SU-DHL-6 (cell line): ENCODE data around the gene TMEM43.
"Not testable (repeated sequence)": the region's sequence is repeated elsewhere in the genome, so short reads cannot be mapped to it uniquely, and the experiment has no call there.

Experiments used
- H2AFZ ChIP-seq: fragments of 200-600 bp; sonication (generic); 2 replicates; pipeline ENCODE4 v1.6.1; 2014; ENCODE audit warnings: low read depth, mild to moderate bottlenecking, moderate library complexity, mixed read lengths, antibody characterized with exemption, low read length; ENCODE audit not compliant: severe bottlenecking
- H3F3A ChIP-seq: fragments of 200-600 bp; shearing (Covaris generic); 2 replicates; pipeline ENCODE4 v1.6.0; 2016; ENCODE audit warnings: antibody characterized with exemption, mild to moderate bottlenecking; ENCODE audit not compliant: insufficient read depth
- H3K27ac ChIP-seq: fragments of 200-600 bp; sonication (generic); 2 replicates; pipeline ENCODE4 v1.5.1; 2016; ENCODE audit warnings: low read depth, mild to moderate bottlenecking, low read length, moderate library complexity, mixed read lengths
- H3K27me3 ChIP-seq: fragments of 200-600 bp; sonication (generic), shearing (Covaris generic); 2 replicates; pipeline ENCODE4 v1.6.0; 2014; ENCODE audit warnings: mild to moderate bottlenecking, low read length
- H3K36me3 ChIP-seq: fragments of 200-600 bp; sonication (generic); 2 replicates; pipeline ENCODE4 v1.6.1; 2014; ENCODE audit warnings: mild to moderate bottlenecking, low read length, mixed read lengths
- H3K4me2 ChIP-seq: fragments of 300-600, 200-600 bp; shearing (Covaris generic), sonication (generic); 2 replicates; pipeline ENCODE4 v1.6.0; 2014; ENCODE audit warnings: low read length, low read depth, mild to moderate bottlenecking; ENCODE audit not compliant: poor library complexity, severe bottlenecking
- H3K4me3 ChIP-seq: fragments of 200-600 bp; sonication (generic); 2 replicates; pipeline ENCODE4 v1.5.1; 2014; ENCODE audit warnings: antibody characterized with exemption, low read length, mild to moderate bottlenecking, mixed read lengths; ENCODE audit not compliant: insufficient read depth, poor library complexity, severe bottlenecking
- H3K79me2 ChIP-seq: fragments of 200-600 bp; sonication (generic); 2 replicates; pipeline ENCODE4 v1.6.1; 2014; ENCODE audit warnings: mild to moderate bottlenecking, low read length, moderate library complexity; ENCODE audit not compliant: insufficient read depth
- H3K9ac ChIP-seq: fragments of 200-600 bp; sonication (generic); 2 replicates; pipeline ENCODE4 v1.7.0; 2014; ENCODE audit warnings: mild to moderate bottlenecking, low read length
- H3K9me2 ChIP-seq: fragments of 200-600 bp; sonication (generic); replicated peaks from 2 replicates; pipeline ENCODE4 v1.6.1; 2014; ENCODE audit warnings: low read length; ENCODE audit not compliant: insufficient read depth
- H3K9me3 ChIP-seq: fragments of 200-600 bp; sonication (generic); 2 replicates; pipeline ENCODE4 v1.6.1; 2014; ENCODE audit warnings: low read length, mixed read lengths; ENCODE audit not compliant: insufficient read depth
- H4K20me1 ChIP-seq: fragments of 200-600 bp; sonication (generic); 2 replicates; pipeline ENCODE4 v1.6.1; 2014; ENCODE audit warnings: low read depth, mild to moderate bottlenecking, antibody characterized with exemption, low read length, moderate library complexity, mixed read lengths
- EZH2phosphoT487 ChIP-seq: fragments of 200-600 bp; sonication (generic), shearing (Covaris generic); conservative IDR thresholded peaks from 2 replicates; pipeline ENCODE4 v1.6.1; 2018; ENCODE audit warnings: mild to moderate bottlenecking, antibody characterized with exemption, low read length, moderate library complexity, mixed read lengths
- TF ChIP-seq, protein P1 (sequence below): fragments of 200-600 bp; sonication (generic); IDR thresholded peaks from one replicate; pipeline ENCODE4 v1.5.1; 2017; ENCODE audit warnings: antibody characterized with exemption, mild to moderate bottlenecking, low read length, moderate library complexity; ENCODE audit not compliant: insufficient read depth, poor library complexity, severe bottlenecking

The TMEM43 gene

GRCh38 chr3:14082108-14082657, 42.7 kb upstream of the TMEM43 start:
- Histone ChIP-seq H3K27me3 (no peaks in the 10 kb centered on the region), H3K9me2 (no peaks in the 10 kb centered on the region), H3K9ac (no peak overlapping the region), H2AFZ (no peak overlapping the region), H3K9me3 (no peaks in the 10 kb centered on the region), H3K4me2 (no peak overlapping the region), H3K27ac (no peak overlapping the region), H3K36me3 (no peaks in the 10 kb centered on the region), H4K20me1 (no peaks in the 10 kb centered on the region), H3K79me2 (no peaks in the 10 kb centered on the region), H3F3A (no peaks in the 10 kb centered on the region), H3K4me3 (no peak overlapping the region)
- TF ChIP-seq EZH2phosphoT487 = no peak
- TF ChIP-seq, protein P1, sequence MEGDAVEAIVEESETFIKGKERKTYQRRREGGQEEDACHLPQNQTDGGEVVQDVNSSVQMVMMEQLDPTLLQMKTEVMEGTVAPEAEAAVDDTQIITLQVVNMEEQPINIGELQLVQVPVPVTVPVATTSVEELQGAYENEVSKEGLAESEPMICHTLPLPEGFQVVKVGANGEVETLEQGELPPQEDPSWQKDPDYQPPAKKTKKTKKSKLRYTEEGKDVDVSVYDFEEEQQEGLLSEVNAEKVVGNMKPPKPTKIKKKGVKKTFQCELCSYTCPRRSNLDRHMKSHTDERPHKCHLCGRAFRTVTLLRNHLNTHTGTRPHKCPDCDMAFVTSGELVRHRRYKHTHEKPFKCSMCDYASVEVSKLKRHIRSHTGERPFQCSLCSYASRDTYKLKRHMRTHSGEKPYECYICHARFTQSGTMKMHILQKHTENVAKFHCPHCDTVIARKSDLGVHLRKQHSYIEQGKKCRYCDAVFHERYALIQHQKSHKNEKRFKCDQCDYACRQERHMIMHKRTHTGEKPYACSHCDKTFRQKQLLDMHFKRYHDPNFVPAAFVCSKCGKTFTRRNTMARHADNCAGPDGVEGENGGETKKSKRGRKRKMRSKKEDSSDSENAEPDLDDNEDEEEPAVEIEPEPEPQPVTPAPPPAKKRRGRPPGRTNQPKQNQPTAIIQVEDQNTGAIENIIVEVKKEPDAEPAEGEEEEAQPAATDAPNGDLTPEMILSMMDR = no peak

DNA sequence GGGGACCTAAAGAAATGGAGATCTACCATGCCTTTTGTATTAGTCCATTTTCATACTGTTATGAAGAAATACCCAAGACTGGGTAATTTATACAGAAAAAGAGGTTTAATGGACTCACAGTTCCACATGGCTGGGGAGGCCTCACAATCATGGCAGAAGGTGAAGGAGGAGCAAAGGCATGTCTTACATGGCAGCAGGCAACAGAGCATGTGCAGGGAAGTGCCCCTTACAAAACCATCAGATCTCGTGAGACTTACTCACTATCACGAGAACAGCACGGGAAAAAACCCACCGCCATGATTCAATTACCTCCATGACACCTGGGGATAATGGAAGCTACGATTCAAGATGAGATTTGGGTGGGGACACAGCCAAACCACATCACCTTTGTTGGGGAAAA, 37.4 kb upstream of the TMEM43 start:
- not testable (repeated sequence) for H3K4me3 ChIP-seq, H3K27ac ChIP-seq, H4K20me1 ChIP-seq, H3K27me3 ChIP-seq, H3K9ac ChIP-seq, H3K4me2 ChIP-seq, H2AFZ ChIP-seq, H3K36me3 ChIP-seq, H3F3A ChIP-seq, H3K9me2 ChIP-seq, H3K9me3 ChIP-seq, H3K79me2 ChIP-seq

- not testable (repeated sequence) for H3K27me3 ChIP-seq, H3K9ac ChIP-seq, H4K20me1 ChIP-seq, H3K4me3 ChIP-seq, H3K27ac ChIP-seq, H3K9me3 ChIP-seq, H3K4me2 ChIP-seq, H3K9me2 ChIP-seq, H3K36me3 ChIP-seq, H3K79me2 ChIP-seq, H3F3A ChIP-seq, H2AFZ ChIP-seq
Observed at GRCh38 chr3:14091959-14092358, 32.9 kb upstream of the TMEM43 start.

DNA sequence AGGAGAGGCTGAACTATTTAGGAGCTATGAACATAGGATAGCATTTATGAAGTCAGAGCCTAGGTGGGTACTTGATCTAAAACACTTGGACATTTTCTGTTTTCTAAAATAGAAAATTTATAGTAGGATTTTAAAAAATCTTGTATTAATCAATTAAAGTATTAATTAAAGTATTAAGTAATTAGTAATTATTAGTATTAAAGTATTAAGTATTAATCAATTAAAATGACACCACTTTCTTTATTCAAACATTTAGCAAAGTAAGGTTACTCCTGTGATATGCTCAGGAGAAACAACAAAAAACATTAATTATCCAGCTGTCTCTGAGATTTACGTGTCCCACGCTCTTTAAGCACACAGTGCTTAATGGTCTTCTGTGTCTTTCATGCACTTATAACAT, 32.4 kb upstream of the TMEM43 start:
- H3K9me2 ChIP-seq = no peaks in the 10 kb centered on the region
- TF ChIP-seq, protein P1 = no peak
- TF ChIP-seq EZH2phosphoT487 = no peak
- H3F3A ChIP-seq = no peaks in the 10 kb centered on the region
- no peak overlapping the region for H3K4me2 ChIP-seq
- H2AFZ ChIP-seq = no peak overlapping the region
- no peak overlapping the region for H3K27ac ChIP-seq
- H3K36me3 ChIP-seq = no peaks in the 10 kb centered on the region
- no peaks in the 10 kb centered on the region for H4K20me1 ChIP-seq
- no peaks in the 10 kb centered on the region for H3K79me2 ChIP-seq
- no peaks in the 10 kb centered on the region for H3K9me3 ChIP-seq
- no peak overlapping the region for H3K4me3 ChIP-seq
- no peak overlapping the region for H3K9ac ChIP-seq
- 0 out of 2 replicates have a peak, but pooled peaks cover 4% of the 10 kb centered on the region for H3K27me3 ChIP-seq
